ENCODE measurements around the gene SEMA3C. TPM values are rescaled to one million over a fixed set of nuclear protein-coding genes. Genes with fewer than 3 reads are reported as not detected.
A peak's percentile ranks its signal among the peaks of the same experiment; 100 is the strongest.

SEMA3C gene
- total RNA-seq, 1 donor from 2014 or later = 496 TPM

- H3K4me1 Mint-ChIP-seq = peaks cover 59% of the 10 kb centered on the region
- peak overlapping the region; percentile 88 for H3K27ac Mint-ChIP-seq
- no peak for DNase-seq (ENCODE audit: low spot score in 2 of 2, unreplicated experiment in 2 of 2)
- H3K4me3 Mint-ChIP-seq = no peak overlapping the region
- H3K9me3 Mint-ChIP-seq = no peaks in the 10 kb centered on the region
- no peaks in the 10 kb centered on the region for H3K27me3 Mint-ChIP-seq (ENCODE audit: low read depth)
- no peak for TF ChIP-seq CTCF (IDR thresholded peaks at IDR 0.05; ENCODE audit: unreplicated experiment)
- H3K36me3 Mint-ChIP-seq = peaks cover 16% of the 10 kb centered on the region
Observed at GRCh38 chr7:80843018-80843677, 75.7 kb downstream of the SEMA3C start.

GRCh38 chr7:80842022-80842790 lies 76.6 kb downstream of the SEMA3C start:
- Mint-ChIP-seq H3K4me3 (no peak overlapping the region), H3K27ac (peak overlapping the region; percentile 88), H3K4me1 (peaks cover 53% of the 10 kb centered on the region)

GRCh38 chr7:80841423-80841955 lies 77.4 kb downstream of the SEMA3C start:
- Mint-ChIP-seq H3K27ac (peak overlapping the region; percentile 62), H3K27me3 (ENCODE audit: low read depth) (no peaks in the 10 kb centered on the region), H3K4me1 (peaks cover 53% of the 10 kb centered on the region), H3K36me3 (peaks cover 27% of the 10 kb centered on the region), H3K4me3 (no peak overlapping the region), H3K9me3 (no peaks in the 10 kb centered on the region)
- no peak for DNase-seq (ENCODE audit: low spot score in 2 of 2, unreplicated experiment in 2 of 2)
- TF ChIP-seq CTCF (IDR thresholded peaks at IDR 0.05; ENCODE audit: unreplicated experiment) = no peak

More at GRCh38 chr7:80842022-80842790, 76.6 kb downstream of the SEMA3C start:
- Mint-ChIP-seq H3K27me3 (ENCODE audit: low read depth) (no peaks in the 10 kb centered on the region), H3K9me3 (no peaks in the 10 kb centered on the region), H3K36me3 (peaks cover 21% of the 10 kb centered on the region)
- no peak for TF ChIP-seq CTCF (IDR thresholded peaks at IDR 0.05; ENCODE audit: unreplicated experiment)
- no peak for DNase-seq (ENCODE audit: low spot score in 2 of 2, unreplicated experiment in 2 of 2)

GRCh38 chr7:80840681-80841080 lies 78.2 kb downstream of the SEMA3C start:
- DNase-seq (ENCODE audit: low spot score in 2 of 2, unreplicated experiment in 2 of 2) = no peak
- Mint-ChIP-seq H3K27me3 (ENCODE audit: low read depth) (no peaks in the 10 kb centered on the region), H3K27ac (peak overlapping the region; percentile 66), H3K4me3 (no peak overlapping the region), H3K4me1 (peaks cover 58% of the 10 kb centered on the region), H3K36me3 (peaks cover 29% of the 10 kb centered on the region), H3K9me3 (no peaks in the 10 kb centered on the region)
- TF ChIP-seq CTCF (IDR thresholded peaks at IDR 0.05; ENCODE audit: unreplicated experiment) = no peak

GRCh38 chr7:80839855-80840254 lies 79.0 kb downstream of the SEMA3C start:
- DNase-seq (ENCODE audit: low spot score in 2 of 2, unreplicated experiment in 2 of 2) = no peak
- no peaks in the 10 kb centered on the region for H3K27me3 Mint-ChIP-seq (ENCODE audit: low read depth)
- peaks cover 25% of the 10 kb centered on the region for H3K36me3 Mint-ChIP-seq
- H3K27ac Mint-ChIP-seq = peak overlapping the region; percentile 66
- H3K9me3 Mint-ChIP-seq = no peaks in the 10 kb centered on the region
- no peak for TF ChIP-seq CTCF (IDR thresholded peaks at IDR 0.05; ENCODE audit: unreplicated experiment)
- H3K4me1 Mint-ChIP-seq = peaks cover 60% of the 10 kb centered on the region
- H3K4me3 Mint-ChIP-seq = no peak overlapping the region
